Stimulated activated CD4-positive, alpha-beta T cell treated with anti-CD3 and anti-CD28 coated beads, Interleukin-4, amount 100 ng/mL, for 4 hours (primary cell): Measurements from ENCODE around the gene ATG16L2.
"Not testable (repeated sequence)": the region's sequence is repeated elsewhere in the genome, so short reads cannot be mapped to it uniquely, and the experiment has no call there.

Experiments
- DNase-seq, 2 experiments: peaks; one replicate each; pipeline ENCODE4 v3.0.0-alpha.2; 2020

The ATG16L2 gene

GRCh38 chr11:72856065-72856464 lies 41.9 kb downstream of the ATG16L2 start:
- no peak for DNase-seq

- DNase-seq, result no peak
Measured at GRCh38 chr11:72856551-72857345, 42.5 kb downstream of the ATG16L2 start.

DNA sequence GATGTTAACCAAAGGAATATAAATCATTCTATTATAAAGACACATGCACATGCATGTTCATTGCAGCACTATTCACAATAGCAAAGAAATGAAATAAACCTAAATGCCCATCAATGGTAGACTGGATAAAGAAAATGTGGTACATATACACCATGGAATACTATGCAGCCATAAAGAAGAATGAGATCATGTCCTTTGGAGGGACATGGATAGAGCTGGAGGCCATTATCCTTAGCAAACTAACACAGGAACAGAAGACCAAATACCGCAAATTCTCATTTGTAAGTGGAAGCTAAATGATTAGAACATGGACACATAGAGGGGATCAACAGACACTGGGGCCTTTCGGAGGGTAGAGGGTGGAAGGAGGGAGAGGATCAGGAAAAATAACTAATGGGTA lies 44.1 kb downstream of the ATG16L2 start:
- DNase-seq, result not testable (repeated sequence)

GRCh38 chr11:72859126-72859525 lies 44.9 kb downstream of the ATG16L2 start:
- DNase-seq, result no peak

GRCh38 chr11:72860010-72860409 lies 45.8 kb downstream of the ATG16L2 start:
- DNase-seq, result no peak

DNA sequence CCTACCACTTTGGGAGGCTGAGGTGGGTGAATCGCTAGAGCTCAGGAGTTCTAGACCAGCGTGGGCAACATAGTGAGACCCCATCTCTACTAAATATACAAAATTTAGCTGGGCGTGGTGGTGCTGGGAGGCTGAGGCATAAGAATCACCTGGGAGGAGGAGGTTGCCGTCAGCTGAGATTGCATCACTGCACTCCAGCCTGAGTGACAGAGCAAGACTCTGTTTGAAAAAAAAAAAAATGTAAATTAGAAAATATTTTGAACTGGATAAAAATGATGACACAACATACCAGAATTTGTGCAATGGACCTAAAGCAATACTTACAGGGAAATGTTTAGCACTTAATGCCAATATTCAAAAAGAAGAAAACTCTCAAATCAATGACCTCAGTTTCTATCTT lies 46.4 kb downstream of the ATG16L2 start:
- DNase-seq, result no peak

- DNase-seq, result no peak
Measured at GRCh38 chr11:72863091-72863490, 48.9 kb downstream of the ATG16L2 start.

- DNase-seq, result no peak
Measured at GRCh38 chr11:72863916-72864315, 49.7 kb downstream of the ATG16L2 start.

- no peak for DNase-seq
Measured at GRCh38 chr11:72864702-72865655, 50.8 kb downstream of the ATG16L2 start.

DNA sequence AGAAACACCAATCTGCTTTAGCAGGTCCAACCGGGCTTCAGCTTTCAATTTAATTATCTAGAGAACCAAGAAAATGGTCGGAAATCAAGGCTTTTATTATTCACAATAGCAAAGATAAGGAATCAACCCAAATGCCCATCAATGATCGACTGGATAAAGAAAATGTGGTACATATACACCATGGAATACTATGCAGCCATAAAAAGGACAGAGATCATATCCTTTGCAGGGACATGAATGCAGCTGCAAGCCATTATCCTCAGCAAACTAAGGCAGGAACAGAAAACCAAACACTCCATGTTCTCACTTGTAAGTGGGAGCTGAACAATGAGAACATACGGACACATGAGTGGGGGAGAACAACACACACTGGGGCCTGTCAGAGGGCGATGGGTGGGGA lies 53.8 kb downstream of the ATG16L2 start:
- DNase-seq, result no peak

- no peak for DNase-seq
Measured at GRCh38 chr11:72869831-72870230, 55.6 kb downstream of the ATG16L2 start.

GRCh38 chr11:72871119-72871518 lies 56.9 kb downstream of the ATG16L2 start:
- no peak for DNase-seq

DNA sequence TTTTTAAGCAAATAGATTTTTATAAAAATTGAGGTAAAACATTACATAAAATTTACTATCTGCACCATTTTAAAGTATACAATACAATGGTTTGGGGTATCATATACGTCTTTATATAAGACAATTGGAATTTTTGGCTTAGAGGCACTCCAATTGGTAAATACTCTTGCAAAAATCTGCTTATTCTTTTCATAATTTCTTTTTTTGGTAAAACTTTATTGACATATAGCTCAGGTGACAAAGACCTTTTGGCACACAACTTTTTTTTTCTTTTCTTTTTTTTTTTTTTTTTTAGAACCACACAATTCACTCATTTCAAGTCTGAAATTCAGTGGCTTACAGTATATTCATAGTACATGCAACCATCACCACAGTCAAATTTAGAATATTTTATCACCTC lies 57.8 kb downstream of the ATG16L2 start:
- DNase-seq, result no peak

DNA sequence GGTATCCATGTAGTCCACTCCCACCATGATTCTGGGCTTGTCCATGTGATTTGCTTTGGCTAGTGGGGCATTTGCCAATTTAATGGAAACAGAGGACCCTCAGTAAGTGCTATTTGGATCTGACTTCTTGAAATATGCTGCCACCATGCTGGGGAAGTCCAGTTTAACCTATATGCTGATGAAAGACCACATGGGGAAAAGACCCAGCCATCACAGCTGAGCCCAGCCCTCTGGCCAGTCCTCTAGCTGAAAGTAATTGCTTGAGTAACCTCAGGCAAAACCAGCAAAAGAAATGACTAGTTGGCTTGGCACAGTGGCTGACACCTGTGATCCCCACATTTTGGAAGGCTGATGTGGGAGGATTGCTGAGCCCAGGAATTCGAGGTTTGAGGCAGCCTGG lies 61.5 kb downstream of the ATG16L2 start:
- DNase-seq, result no peak

DNA sequence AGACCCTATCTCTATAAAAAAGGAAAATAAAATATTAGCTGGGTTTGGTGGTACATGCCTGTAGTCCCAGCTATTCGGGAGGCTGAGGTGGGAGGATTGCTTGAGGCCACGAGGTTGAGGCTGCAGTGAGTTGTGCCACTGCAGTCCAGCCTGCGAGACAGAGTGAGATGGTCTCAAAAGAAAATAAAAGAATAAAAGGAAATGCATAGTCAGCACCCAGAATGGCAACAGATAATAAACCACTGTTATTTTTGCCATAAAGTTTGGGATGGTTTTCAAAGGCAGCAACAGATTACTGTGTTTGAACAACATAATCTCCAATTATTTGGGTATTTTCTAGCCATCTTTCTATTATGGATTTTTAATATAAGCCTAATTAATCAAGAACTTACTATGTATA lies 61.9 kb downstream of the ATG16L2 start:
- DNase-seq, result no peak
